GM18520 (cell line): ENCODE results near the gene POLA1.
A peak's percentile ranks its signal among the peaks of the same experiment; 100 is the strongest.
"Not testable (repeated sequence)": the region's sequence is repeated elsewhere in the genome, so short reads cannot be mapped to it uniquely, and the experiment has no call there.

Experiments
- ATAC-seq: cut with Tn5 transposase; IDR thresholded peaks from one replicate; pipeline ENCODE4 v1.9.1; 2021; ENCODE audit not compliant: unreplicated experiment

The POLA1 gene, protein sequence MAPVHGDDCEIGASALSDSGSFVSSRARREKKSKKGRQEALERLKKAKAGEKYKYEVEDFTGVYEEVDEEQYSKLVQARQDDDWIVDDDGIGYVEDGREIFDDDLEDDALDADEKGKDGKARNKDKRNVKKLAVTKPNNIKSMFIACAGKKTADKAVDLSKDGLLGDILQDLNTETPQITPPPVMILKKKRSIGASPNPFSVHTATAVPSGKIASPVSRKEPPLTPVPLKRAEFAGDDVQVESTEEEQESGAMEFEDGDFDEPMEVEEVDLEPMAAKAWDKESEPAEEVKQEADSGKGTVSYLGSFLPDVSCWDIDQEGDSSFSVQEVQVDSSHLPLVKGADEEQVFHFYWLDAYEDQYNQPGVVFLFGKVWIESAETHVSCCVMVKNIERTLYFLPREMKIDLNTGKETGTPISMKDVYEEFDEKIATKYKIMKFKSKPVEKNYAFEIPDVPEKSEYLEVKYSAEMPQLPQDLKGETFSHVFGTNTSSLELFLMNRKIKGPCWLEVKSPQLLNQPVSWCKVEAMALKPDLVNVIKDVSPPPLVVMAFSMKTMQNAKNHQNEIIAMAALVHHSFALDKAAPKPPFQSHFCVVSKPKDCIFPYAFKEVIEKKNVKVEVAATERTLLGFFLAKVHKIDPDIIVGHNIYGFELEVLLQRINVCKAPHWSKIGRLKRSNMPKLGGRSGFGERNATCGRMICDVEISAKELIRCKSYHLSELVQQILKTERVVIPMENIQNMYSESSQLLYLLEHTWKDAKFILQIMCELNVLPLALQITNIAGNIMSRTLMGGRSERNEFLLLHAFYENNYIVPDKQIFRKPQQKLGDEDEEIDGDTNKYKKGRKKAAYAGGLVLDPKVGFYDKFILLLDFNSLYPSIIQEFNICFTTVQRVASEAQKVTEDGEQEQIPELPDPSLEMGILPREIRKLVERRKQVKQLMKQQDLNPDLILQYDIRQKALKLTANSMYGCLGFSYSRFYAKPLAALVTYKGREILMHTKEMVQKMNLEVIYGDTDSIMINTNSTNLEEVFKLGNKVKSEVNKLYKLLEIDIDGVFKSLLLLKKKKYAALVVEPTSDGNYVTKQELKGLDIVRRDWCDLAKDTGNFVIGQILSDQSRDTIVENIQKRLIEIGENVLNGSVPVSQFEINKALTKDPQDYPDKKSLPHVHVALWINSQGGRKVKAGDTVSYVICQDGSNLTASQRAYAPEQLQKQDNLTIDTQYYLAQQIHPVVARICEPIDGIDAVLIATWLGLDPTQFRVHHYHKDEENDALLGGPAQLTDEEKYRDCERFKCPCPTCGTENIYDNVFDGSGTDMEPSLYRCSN (N-terminal part only)

GRCh38 chrX:24693453-24694202, at the start of gene POLA1:
TSS of gene POLA1 (plus strand) at chrX:24693918. CDS start at chrX:24693962, 44 bp downstream.
- ATAC-seq = peak; percentile 91

DNA sequence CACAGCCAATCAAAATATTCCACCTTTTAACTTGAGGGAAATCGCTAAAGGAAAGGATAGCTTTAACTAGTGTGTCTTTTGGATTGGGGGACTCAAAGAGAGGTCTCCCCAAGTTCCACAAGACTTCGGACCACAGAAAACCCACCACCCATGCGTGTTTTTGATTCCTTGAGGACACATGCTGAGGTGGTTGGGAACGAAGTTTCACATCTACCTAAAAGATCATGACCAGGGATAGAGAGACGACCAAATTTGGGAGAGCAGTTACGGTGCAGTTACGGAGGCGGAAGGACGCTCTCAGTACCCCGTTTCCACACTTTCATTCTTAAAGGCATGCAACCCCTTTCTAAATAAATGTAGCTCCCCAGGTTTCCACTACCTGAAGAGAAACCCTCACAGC, 47.7 kb upstream of the POLA1 start:
- no peak for ATAC-seq

DNA sequence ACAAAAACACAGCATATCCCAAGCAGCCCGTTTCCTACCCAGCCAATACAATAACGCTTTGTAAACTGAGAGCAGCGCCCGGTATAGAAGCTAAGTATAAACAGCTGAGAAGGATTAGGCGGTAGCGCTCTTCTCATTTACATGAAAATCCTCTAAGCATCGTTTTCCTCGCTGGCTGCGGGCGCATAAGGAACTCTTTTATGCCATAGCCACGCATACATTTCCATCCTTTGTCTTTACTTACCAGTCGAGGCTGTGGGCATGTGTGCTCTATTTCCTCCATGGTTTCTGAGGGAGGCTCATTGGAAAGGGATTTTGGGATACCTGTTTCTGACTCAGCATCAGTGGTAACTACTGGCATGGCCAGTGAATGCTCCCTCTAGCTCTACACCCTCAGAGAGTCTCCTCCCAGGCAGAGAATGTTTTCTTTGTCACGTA, 47.0 kb upstream of the POLA1 start:
- ATAC-seq = no peak

DNA sequence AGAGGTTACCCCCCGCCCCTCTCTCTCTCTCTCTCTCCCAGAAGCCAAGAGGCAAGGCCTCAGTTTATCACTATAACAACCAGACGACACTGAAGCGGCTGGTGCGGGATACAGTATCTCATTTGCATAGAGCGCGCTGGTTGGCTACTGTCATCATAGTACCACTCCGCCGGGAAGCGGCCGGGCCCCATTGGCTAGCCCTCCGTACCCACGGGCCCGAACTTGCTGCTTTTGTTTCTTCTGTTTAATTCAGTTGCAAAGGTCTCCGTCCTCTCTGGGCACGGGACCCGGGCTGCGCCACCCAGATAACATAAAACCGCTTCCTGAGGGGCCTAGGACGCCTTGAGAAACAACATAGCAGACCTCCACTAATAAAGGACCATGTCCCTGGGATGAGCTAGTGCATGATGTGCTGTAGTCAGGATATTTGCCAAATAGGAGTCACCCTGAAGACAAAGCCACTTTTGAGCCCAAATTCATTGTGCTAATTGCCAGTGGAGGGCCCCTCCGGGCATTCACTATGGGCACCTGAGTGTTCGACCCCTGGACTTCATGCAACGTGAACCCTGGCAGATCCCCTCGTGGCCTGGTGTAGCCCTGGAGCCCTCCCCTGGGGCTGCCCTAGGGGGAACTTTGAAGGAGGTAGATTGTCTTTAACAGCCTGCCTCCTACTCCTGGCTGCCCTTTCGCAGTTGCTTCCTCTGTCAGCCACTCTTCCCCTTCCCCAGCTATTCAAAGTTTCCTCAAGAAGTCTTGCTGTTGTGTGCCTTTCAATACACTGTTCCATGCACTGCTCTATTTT, 46.3 kb upstream of the POLA1 start, which contains the start of gene PCYT1B:
Gene PCYT1B, minus strand, starts transcription at position 91 of the 802 bp plus-strand sequence. CDS start 242 bp downstream, outside the sequence.
- ATAC-seq = peak; percentile 92

DNA sequence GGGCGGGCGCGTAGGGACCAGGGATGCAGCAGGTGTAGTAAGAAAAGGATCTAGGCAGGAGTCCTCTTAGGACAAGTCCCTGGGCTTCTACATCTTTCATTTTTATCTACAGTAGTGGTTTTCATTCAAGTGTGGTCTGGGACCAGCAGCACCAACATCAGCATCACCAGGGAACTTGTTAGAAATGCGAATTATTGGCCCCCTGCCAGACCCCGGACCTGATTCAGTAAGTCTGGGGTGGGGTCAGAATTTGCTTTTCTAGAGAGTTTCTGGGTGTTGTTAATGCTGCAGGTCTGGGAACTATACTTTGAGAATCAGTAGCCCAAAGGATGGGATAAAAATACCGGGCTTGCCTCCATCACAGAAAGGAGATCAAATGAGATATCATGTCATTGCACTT, 45.2 kb upstream of the POLA1 start:
- ATAC-seq = no peak

DNA sequence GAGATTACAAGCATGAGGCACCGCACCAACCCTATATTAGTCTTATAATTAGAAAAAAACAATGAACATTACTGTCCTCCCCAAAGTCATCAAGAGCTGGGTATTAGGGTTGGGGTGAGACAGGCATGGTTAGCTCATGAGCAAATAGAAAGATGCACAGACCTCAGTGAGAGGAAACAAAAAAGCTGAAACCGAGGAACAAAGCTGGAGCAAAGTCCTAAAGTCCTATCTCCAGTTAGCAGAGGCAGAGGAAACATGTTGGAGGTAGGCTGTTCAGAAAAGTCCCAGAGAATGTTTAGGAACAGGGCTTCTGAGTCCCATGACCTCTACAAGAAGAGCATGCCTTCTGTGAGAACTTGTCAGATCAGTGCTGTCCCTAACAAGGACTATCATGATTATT, 41.9 kb upstream of the POLA1 start:
- ATAC-seq = no peak

DNA sequence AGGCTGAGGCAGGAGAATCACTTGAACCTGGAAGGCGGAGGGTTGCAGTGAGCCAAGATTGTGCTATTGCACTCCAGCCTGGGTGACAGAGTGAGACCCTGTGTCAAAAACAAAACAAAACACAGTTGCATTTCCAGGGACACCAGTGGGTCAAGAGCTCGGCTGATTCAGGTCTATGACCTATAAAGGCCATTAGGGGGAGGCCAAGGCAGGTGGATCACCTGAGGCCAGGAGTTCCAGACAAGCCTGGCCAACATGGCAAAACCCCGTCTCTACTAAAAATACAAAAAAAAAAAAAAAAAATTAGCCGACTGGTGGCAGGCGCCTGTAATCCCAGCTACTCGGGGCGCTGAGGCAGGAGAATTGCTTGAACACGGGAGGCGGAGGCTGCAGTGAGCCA, 38.0 kb upstream of the POLA1 start:
- not testable (repeated sequence) for ATAC-seq

DNA sequence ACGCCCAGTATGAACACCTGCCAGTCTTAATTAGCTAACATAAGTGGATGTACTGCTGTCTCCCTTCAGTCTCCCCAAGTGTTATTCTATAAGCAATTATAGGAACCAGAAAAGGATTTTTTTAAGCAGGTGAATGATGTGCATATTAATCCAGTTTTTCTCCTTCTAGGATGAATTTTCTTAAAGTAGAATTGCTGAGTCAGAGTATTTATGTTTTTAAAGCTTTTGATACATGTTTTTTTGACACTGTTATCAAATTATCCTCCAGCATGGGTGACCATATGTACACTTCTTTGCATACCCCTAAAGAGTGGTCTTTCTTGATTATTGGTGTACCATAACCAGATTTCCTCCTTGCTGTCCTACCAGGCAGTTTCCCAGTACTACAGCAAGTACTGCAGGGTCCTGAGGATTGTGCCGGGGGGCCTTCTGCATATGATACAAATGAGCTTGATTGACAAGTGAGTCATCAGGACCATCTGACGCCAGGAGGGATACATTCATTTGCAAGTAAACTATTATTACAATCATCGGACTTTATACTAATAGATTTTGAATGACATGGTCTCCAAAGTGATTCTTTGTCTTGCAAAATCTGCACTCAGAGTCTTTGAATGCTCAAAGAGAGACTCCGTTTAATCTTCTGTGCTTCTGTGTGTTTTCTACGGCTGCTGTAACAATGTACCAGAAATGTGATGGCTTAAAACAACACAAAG, 35.9 kb upstream of the POLA1 start:
- no peak for ATAC-seq

DNA sequence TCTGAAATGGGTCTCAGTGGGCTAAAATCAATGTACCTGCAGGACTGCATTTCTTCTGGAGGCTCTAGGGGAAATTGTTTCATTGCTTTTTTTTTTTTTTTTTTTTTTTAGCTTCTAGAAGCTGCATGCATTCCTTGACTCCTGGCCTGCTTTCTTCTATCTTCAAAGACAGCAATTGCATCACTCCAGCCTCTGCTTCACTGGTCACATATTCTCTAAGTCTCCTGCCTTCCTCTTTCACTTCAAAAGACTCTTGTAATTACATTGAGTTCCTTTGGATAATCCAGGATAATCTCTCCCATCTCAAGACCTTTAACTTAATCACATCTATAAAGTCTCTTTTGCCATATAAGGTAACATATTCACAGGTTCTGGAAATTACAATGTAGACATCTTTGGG, 35.3 kb upstream of the POLA1 start:
- ATAC-seq = no peak

- ATAC-seq = no peak
Measured at GRCh38 chrX:24659106-24659505, 34.6 kb upstream of the POLA1 start.

GRCh38 chrX:24659646-24660045, 34.1 kb upstream of the POLA1 start:
- no peak for ATAC-seq

DNA sequence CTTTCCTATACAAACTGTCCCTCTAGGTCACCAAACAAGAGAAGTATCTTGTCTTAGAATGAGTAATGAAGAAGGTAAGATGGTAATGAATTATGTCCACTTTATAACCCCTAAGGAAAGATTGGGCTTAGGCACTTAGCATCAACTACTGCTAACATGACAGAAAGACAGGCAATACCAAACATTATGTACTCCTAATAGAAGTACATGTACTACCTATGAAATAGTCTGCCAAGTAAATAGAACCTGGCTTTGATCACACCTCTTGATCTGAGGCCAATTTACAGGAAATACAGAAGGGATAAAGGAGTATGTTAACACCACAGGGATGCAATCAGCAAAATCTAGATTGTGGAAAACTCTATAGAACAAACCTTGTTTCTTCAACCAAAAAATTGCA, 32.4 kb upstream of the POLA1 start:
- no peak for ATAC-seq

DNA sequence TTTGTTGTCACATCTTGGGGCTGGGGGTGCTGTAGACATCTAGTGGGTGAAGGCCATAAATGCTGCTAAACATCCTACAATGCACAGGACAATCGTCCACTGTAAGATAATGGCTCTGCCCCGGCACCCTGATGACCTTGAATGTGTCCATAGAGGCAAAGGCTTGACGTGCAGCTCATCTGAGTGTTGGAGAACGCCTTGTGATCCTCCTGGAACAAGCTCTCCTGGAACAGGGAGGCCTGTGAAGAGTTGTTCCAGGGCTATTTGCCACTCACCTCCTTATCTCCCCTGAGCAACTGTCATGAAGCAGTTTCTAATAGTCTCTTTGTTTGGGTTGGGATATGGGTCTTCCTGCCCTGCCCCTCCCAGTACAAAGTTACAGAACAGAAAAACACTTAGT, 31.4 kb upstream of the POLA1 start:
- no peak for ATAC-seq

DNA sequence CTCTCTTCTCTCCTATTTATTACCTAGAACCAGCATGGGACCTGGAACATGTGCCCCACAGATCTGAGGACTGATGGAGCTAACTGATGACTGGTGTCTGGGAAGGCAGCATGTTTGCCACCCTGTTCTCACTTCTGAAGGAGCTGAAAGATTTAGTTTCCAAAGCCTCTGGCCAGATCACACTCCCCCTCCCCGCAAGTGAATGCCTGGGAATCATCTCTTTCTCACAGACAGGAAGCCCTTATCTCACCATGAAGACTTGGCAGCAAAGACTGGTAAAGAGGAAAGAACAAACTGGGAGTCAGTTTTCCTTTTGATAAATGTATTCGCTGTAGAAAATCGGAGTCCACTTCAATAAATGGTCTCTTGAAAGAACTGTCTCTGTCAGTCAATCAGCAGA, 25.6 kb upstream of the POLA1 start:
- no peak for ATAC-seq

GRCh38 chrX:24672701-24673190, 21.0 kb upstream of the POLA1 start:
- no peak for ATAC-seq

DNA sequence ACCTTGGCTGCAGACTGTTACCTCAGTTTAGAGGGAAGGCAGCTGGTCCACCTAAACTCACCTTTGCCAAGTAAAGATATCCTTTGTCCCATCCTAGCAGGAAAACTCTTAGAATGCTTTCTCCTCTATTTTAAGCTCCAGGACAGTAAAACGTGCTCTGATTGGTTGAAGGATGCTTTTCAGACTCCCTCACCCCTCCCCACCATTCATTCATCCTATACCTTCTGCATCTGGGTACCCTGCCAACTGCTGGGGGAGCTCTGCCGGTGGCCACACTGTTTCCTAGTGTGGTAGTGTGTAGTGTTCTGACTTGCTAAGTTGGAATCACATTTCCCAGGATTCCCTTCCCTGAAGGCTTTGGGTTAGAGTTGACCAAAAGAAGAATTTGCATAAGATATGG, 20.3 kb upstream of the POLA1 start:
- ATAC-seq = no peak

DNA sequence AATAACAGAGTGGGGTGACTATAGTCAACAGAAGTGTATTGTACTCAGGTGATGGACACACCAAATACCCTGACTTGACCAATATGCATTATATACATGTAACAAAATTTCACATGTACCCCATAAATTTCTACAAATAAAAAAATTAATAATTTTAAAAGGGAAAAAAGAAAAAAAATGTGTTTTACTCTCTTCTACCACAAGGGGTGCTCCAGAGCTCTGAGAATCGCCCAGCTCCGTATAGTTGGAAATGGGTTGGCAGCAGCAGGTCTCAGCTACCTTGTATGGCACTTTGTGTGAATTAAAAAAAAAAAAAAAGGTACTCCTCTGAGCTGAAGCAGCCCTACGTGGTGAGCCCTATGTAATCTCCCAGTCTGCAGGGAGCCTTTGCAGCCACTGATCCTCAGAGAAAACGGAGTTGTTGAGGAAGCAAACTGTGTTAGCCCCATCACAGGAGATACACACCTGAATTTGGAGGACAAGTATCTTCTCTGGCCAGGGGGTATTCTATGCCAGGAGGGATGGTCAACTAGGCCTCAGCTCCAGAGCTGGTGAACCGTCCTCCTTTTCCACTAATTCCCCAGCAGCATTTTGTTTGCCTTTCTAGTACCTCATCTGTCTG, 17.2 kb upstream of the POLA1 start:
- no peak for ATAC-seq

DNA sequence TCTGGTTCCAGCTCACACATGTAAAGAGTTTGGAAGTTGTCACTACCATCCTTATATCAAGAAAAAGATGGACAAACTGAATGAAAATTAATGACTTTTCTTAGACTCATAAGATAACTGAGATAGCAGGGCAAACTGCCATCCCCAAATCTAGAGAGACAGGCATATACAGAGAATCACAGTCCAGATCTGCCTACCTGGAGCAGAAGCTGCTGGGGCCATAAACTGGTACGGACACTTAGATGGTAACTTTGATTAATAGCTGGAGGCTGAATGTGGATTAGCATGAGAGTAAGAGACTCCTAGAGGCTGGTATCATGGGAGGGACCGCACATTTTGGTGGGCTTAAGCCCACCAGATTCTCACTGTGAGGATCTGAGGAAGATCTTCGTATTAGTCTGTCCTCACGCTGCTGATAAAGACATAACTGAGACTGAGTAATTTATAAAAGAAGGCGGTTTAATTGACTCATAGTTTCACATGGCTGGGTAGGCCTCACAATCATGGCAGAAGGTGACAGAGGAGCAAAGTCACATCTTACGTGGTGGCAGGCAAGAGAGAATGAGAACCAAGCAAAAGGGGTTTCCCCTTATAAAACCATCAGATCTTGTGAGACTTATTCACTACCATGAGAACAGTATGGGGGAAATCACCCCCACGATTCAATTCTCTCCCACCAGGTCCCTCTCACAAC, 10.8 kb upstream of the POLA1 start:
- ATAC-seq = no peak
